NCI-H1417 treated with DMSO at 0.1 percent for 48 hours (cell line): ENCODE data around the gene VAMP8.
"Not testable (repeated sequence)": the region's sequence is repeated elsewhere in the genome, so short reads cannot be mapped to it uniquely, and the experiment has no call there.

Source experiments
- DNase-seq: peaks from one replicate; lab custom pipeline; 2025; lab: John Stamatoyannopoulos, UW

Gene VAMP8

GRCh38 chr2:85598594-85599340 lies 21.4 kb downstream of the VAMP8 start:
- DNase-seq = no peak

DNA sequence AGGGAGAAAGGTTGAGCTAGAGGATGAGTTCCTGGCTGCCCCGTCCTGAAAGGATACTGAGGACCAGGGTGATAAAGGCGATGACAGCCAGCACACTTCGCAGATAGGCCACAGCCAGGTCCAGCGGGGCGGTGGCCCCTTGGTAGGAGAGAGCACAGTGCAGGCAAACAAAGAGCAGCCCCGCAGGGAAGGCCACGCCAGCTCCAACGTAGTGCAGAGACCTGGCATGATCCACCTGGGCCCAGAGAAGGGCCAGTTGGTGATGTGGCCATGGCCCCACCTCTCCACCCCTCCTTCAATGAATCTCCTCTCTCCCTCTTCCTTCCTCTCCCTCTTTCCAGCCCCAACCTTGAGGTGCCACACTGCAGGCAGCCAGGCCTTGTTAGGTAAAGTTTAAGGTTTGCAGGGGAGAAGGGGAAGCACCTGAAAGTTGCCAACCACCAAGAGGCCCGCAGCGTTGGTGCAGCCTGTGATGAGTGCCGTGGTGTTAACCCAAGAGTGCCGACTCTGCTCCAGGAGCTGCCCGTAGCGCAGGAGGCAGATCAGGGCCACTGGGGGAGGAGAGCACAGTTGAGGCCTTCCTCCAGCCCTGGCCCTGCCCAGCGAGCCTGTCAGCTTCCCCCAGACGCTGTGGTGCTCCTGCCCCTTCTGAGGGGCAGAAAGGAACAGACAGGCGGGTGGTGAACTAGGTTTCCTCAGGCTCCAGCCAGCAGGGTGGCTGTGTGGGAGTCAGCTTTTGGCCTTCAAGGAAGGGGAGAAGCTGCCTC lies 22.3 kb downstream of the VAMP8 start:
- DNase-seq = no peak

DNA sequence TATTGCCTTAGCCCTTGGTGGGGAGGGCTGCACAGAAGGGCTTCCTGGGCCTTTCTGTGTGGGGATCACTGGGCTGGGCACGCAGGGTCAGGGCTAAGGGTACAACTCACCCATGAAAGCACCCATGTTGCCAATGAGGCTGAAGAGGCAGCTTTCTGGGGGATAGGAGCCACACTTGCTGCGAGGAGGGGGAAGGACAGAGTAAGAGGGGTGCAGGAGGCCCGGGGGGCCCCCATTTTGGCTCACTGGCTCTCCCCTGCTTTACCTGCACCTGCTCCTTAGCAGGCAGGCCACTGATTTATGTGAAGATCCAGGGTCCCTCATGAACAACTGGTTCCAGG lies 22.8 kb downstream of the VAMP8 start:
- no peak for DNase-seq

DNA sequence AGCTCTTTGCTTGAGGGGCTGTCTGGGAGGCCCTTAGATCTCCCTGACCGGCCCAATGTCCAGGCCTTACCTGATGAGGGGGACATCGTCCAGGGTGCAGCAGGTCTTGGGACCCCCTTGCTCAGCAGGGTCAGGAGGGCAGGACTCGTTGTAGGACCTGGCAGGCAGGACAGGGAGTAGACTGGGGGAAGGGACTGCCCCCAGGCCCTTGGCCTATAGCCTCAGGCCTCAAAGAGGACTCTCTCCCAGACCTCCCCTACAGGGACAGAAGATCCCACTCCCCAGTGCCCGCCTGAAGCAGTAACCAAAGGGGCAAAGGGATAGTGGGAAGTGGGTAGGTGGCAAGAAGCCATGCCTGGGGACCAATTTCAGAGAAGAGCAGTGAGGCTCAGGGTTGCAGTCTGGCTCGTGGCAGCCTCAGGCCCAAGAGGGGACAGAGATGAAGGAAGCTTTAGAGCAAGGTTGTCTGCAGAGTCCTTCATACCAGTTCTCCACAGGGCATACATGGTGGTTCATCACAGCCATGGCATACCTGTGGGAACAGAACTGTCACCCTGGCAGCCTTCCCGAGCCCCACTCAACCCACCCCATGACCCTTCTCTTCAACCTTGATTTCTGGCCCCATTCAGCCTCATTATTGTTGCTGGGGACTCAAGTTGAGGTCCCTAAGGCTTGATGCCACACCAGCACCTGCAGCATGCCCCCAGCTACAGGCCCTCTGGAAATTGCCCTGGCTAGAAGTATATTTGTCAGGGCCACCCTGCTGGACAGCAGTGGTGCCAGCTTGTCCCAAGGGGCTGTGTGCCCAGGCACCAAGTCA lies 23.8 kb downstream of the VAMP8 start:
- DNase-seq = no peak

GRCh38 chr2:85601771-85602475 lies 24.5 kb downstream of the VAMP8 start:
- DNase-seq = no peak

DNA sequence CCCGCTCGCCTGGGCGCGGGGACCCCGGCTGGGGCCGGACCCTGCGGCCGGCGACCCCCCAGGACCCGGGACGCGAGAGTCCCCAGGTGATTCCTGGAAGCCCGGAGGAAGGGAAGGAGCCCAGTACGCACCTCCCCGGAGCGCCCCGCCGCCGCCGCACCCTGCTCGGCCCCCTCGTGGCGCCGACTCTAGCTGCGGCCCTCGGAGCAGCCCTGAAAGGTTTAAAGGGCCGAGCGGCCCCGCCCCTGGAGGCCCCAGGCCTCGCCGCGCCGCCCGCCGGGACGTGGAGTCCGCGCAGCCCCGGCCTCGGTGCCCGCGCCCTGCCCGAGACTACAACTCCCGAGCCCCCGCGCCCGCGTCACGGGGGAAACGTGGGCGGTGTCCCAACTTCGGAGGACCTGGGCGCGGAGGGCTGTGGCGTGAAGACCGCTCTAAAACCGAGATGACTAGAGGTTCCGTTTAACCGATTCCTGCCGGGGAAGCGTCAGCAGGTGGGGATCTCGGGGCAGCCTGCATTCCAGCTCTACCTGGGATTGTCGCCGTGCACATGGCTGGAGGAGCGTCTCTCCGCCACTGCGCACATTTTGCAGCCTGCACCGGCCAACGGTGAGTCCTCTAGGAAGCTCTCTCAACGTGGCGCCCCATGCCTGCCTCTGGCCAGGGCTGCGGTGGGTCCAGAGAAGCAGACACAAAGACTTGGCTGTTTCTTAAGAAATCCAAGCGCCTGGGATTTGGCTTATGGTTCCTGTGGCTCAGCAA lies 25.3 kb downstream of the VAMP8 start, which contains the start of gene TMEM150A:
Gene TMEM150A, minus strand, starts transcription at position 223 of the 759 bp plus-strand sequence. CDS start 750 bp downstream, outside the sequence.
- no peak for DNase-seq

DNA sequence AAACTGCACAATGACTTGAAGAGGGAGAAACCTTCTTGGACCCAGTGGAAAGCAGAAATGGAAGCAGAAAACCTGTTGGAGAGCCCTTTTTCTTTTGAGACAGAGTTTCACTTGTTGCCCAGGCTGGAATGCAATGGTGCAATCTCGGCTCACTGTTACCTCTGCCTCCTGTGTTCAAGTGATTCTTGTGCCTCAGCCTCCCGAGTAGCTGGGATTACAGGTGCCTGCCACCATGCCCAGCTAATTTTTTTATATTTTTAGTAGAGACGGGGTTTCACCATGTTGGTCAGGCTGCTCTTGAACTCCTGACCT lies 26.7 kb downstream of the VAMP8 start:
- DNase-seq = not testable (repeated sequence)

DNA sequence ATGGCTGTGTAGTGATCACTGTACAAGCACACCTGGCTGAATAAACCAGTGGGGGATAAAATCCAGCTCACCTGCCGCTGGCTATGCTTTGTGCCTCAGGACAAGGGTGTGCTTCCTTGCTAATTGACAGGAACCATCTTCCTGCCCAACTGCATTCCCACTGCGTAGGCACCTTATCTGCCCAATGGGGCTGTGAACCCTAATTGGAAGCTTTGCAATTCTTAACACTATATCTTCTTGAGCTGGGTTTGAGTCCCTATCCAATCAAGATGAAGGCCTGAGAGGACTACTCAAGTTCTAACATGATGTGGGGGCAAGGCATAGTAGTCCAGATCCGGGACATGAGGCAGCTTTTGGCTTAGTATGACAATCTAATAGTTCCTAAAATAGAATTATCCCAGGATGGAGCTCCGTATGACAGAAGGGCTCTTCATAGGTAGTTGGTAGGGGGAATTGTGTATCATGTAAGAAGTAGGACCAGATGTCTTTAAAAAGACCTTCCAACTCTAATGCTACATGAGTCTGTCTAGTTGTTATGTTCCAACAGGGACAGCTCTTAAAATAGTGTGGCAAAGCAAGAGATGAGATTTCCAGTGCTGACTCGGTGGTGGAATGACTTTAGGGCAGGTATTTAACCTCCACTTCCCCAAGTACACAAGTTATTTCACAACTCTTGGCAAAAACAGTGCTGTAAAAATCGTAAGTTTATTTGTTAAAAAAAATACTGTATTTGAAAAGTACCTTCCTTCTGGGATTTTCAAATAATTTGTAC lies 27.4 kb downstream of the VAMP8 start:
- DNase-seq = no peak

GRCh38 chr2:85605406-85606115 lies 28.2 kb downstream of the VAMP8 start:
- no peak for DNase-seq

DNA sequence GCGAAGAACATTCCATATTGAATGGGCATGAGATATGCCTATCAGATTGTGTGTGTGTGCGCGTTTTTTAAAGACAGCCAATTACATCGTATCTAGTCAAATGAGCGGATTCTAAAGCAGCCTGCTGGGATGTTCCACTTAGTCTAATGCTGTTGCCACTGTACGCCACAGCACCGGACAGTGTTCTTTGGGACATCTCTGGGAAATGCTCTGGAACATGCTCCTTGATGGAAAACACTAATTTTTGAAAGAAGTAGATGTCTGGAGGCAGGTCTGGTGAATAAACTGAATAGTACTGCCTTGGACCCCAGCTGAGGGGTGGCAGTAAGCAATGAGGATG lies 28.7 kb downstream of the VAMP8 start:
- DNase-seq = no peak

GRCh38 chr2:85607268-85608215 lies 30.2 kb downstream of the VAMP8 start:
- DNase-seq = no peak

GRCh38 chr2:85611217-85611704 lies 33.9 kb downstream of the VAMP8 start:
- no peak for DNase-seq

DNA sequence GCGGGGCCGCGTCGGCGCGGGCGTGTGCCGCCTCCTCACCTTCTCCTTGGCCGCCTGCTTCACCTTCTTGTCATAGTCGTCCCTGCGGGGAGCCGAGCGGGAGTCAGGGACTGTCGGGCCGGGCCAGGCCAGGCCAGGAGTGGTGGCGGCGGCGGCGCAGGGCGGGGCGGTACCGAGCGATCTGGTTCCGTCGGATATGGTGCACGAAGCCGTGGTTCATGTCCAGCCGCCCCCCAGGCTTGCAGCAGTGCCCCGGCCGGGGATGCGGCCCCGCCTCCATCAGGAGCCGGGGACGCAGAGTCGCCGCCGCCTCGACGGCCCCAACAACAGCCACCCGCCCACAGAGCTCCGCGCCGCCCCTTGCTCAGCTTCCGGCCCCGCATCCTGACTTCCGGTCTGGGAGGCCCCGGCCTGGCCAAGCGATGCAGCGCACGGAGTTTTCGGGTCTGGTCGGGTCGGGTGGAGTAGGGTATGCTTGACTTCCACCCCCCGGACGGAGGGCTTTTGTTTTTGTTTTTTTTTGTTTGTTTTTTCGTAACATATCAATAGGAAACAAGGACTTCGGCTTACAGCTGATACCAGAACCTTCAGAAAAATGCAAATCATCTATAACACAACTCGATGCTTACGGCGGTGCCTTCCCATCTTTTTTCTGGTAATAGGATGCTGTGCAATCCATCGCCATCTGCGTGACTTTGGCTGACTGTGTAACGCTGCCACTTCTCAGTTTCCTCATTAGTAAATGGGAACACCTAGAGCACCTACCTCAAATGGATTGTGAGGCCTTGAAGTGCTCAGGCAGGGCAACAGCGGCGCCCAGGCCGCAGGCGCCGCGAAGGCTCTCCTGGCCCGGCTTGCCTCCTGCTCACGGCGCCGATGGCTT lies 34.6 kb downstream of the VAMP8 start, which contains the start of gene C2orf68:
Gene C2orf68, minus strand, starts transcription at position 362 of the 883 bp plus-strand sequence. Its CDS starts 82 bp downstream, at position 280.
- no peak for DNase-seq

DNA sequence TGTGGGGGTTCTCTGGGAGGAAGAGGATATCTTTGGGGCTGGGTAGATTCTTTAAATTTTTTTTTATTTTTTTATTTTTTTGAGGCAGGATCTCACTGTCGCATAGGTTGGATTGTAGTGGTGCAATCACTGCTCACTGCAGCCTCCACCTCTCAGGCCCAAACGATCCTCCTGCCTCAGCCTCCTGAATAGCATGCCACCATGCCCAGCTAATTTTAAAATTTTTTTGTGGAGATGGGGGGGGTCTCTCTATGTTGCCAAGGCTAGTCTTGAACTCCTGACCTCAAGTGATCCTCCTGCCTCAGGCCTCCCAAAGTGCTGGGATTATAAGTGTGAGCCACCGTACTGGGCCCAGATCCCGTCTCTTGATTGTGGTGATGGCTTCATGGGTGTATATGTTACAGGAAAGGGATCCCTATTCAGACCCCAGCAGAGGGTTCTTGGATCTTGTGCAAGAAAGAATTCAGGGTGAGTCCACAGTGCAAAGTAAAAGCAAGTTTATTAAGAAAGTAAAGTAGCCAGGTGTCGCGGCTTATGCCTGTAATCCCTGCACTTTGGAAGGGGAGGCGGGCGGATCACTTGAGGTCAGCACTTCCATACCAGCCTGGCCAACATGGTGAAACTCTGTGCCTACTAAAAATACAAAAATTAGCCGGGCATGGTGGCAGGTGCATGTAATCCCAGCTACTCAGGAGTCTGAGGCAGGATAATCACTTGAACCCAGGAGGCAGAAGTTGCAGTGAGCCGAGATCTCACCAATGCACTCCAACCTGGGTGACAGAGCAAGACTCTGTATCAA lies 36.5 kb downstream of the VAMP8 start:
- DNase-seq = no peak

DNA sequence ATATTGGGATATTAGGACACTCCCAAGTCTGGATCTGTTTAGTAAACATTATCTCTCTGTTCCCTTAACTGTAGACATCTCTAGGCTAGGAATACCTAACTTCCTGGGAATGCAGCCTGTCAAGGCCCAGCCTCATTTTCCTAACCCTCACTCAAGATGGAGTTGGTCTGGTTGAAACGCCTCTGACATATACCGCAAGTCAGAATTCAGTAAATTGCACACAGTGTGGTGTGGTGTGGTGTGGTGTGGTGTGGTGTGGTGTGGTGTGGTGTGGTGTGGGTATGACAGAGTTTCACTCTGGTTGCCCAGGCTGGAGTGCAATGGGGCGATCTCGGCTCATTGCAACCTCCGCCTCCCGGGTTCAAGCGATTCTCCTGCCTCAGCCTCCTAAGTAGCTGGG lies 37.4 kb downstream of the VAMP8 start:
- DNase-seq = not testable (repeated sequence)

DNA sequence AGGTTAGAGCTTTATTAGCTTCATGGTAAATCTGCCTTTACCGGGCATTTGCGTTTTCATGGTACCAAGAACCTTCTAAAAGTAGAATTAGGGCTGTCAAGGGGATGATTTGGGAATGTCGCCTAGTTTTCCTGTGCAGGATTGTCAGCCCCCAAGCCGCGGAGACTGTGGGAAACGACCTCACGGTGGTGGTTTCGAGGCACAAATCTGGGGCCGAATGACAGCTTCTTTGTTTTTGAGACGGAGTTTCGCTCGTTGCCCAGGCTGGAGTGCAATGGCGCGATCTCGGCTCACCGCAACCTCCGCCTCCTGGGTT lies 38.0 kb downstream of the VAMP8 start:
- DNase-seq = no peak

GRCh38 chr2:85617723-85618122 lies 40.3 kb downstream of the VAMP8 start:
- DNase-seq = not testable (repeated sequence)
